Keratinocyte (primary cell): ENCODE results near the gene ZNF860. TPM values are rescaled to one million over a fixed set of nuclear protein-coding genes. Genes with fewer than 3 reads are reported as not detected.

Source experiments
- DNase-seq: peaks from one replicate; pipeline ENCODE4 v3.0.0-alpha.2; 2011; ENCODE audit warnings: low read depth, missing footprints, low spot score
- FAIRE-seq: peaks from 2 replicates; lab custom pipeline; 2011; peaks lifted over from hg19 to GRCh38; lab: Jason Lieb, UNC
- H2AFZ ChIP-seq: 2 replicates; pipeline ENCODE4 v1.6.0; 2012; ENCODE audit warnings: low read length, control low read depth, inconsistent platforms; ENCODE audit not compliant: control insufficient read depth
- H3K27ac ChIP-seq: 2 replicates; pipeline ENCODE4 v1.5.1; 2011; ENCODE audit warnings: low read length; ENCODE audit not compliant: control insufficient read depth, insufficient read depth
- H3K27me3 ChIP-seq: 3 replicates; pipeline ENCODE4 v1.6.0; 2011; ENCODE audit warnings: low read length; ENCODE audit not compliant: control insufficient read depth, insufficient read depth; ENCODE audit errors: extremely low read depth
- H3K36me3 ChIP-seq, 2 experiments: 2 replicates in 1 of 2; 3 replicates in 1 of 2; pipeline ENCODE4 v1.5.1; 2011; ENCODE audit warnings: low read length in 2 of 2, mild to moderate bottlenecking in 1 of 2; ENCODE audit not compliant: control insufficient read depth in 2 of 2, insufficient read depth in 2 of 2; ENCODE audit errors: extremely low read depth in 1 of 2
- H3K4me1 ChIP-seq: 3 replicates; pipeline ENCODE4 v1.5.1; 2011; ENCODE audit warnings: low read length; ENCODE audit not compliant: control insufficient read depth, insufficient read depth; ENCODE audit errors: extremely low read depth
- H3K4me2 ChIP-seq: 3 replicates; pipeline ENCODE4 v1.6.0; 2011; ENCODE audit warnings: low read depth, low read length; ENCODE audit not compliant: control insufficient read depth, insufficient read depth; ENCODE audit errors: extremely low read depth
- H3K4me3 ChIP-seq, 3 experiments: fragments of 200-600 bp in 1 of 3; sonication (generic) in 1 of 3; 2 replicates in 2 of 3; 3 replicates in 1 of 3; pipeline ENCODE4 v1.5.1; 2011 to 2016; ENCODE audit warnings: low read length in 3 of 3, mild to moderate bottlenecking in 3 of 3, control low read depth in 2 of 3, inconsistent platforms in 1 of 3, low read depth in 1 of 3, mixed read lengths in 1 of 3, mixed run types in 1 of 3, moderate library complexity in 1 of 3; ENCODE audit not compliant: control insufficient read depth in 2 of 3, insufficient read depth in 2 of 3; ENCODE audit errors: extremely low read depth in 1 of 3
- H3K79me2 ChIP-seq: 2 replicates; pipeline ENCODE4 v1.6.0; 2012; ENCODE audit warnings: low read length; ENCODE audit not compliant: control insufficient read depth, insufficient read depth
- H3K9ac ChIP-seq: 3 replicates; pipeline ENCODE4 v1.6.0; 2011; ENCODE audit warnings: low read length; ENCODE audit not compliant: control insufficient read depth, insufficient read depth; ENCODE audit errors: extremely low read depth
- H3K9me1 ChIP-seq: 3 replicates; pipeline ENCODE4 v1.6.0; 2011; ENCODE audit warnings: low read length; ENCODE audit not compliant: control insufficient read depth, insufficient read depth; ENCODE audit errors: extremely low read depth
- H3K9me3 ChIP-seq: 2 replicates; pipeline ENCODE4 v1.5.1; 2012; ENCODE audit warnings: low read depth, low read length; ENCODE audit not compliant: control insufficient read depth
- H4K20me1 ChIP-seq: 3 replicates; pipeline ENCODE4 v1.6.0; 2011; ENCODE audit warnings: low read length; ENCODE audit not compliant: control insufficient read depth, insufficient read depth; ENCODE audit errors: extremely low read depth
- CTCF ChIP-seq, 3 experiments: IDR thresholded peaks in 1 of 3; conservative IDR thresholded peaks in 1 of 3; optimal IDR thresholded peaks in 1 of 3; 2 replicates in 2 of 3; 3 replicates in 1 of 3; pipeline versions ENCODE3 to v1.5.1; 2011; ENCODE audit warnings: low read length in 3 of 3, mild to moderate bottlenecking in 3 of 3, moderate library complexity in 2 of 3, control low read depth in 1 of 3, inconsistent platforms in 1 of 3; ENCODE audit not compliant: insufficient read depth in 2 of 3; ENCODE audit errors: extremely low read depth in 1 of 3
- EZH2 ChIP-seq: IDR thresholded peaks from one replicate; pipeline ENCODE4 v1.6.1; 2012; ENCODE audit warnings: inconsistent platforms, mild to moderate bottlenecking, low read length, moderate library complexity
- dilution Hi-C: fragments of 300-500 bp; cut with MboI; formaldehyde crosslinking; loops from one replicate; pipeline ENCODE4 v1.7.0; 2020; ENCODE audit warnings: low sequenced_read_pairs; ENCODE audit not compliant: extremely low pct_ligation_motif_present
- polyA plus RNA-seq, 5 experiments: library from polyadenylated mRNA; depleted of rRNA in 3 of 5; stranded (reverse) in 3 of 5; stranded (forward) in 1 of 5; unstranded in 1 of 5; fragments of >200 nt; gene quantifications; 1 replicate in 1 of 5; 2 replicates in 3 of 5; 3 replicates in 1 of 5; pipeline versions ENCODE4 v1.2.1 to v1.2.3, GENCODE V29; 2011 to 2012; ENCODE audit warnings: missing spikeins in 2 of 5, low read depth in 1 of 5, low replicate concordance in 1 of 5

ZNF860 gene
- polyA plus RNA-seq, 1 donor (not counting 4 experiments of a cell fraction or from before 2014, with no cell fraction given): 10.3 TPM

GRCh38 chr3:31979001-31979697 is 2.4 kb upstream of the ZNF860 start:
- H3K27me3 ChIP-seq: no peaks in the 10 kb centered on the region
- TF ChIP-seq CTCF (optimal IDR thresholded peaks at IDR 0.05 in 1 of 3, IDR thresholded peaks at IDR 0.05 in 1 of 3, conservative IDR thresholded peaks at IDR 0.05 in 1 of 3; ENCODE audit: extremely low read depth in 1 of 3, insufficient read depth in 2 of 3, low read length in 3 of 3) (no peak), EZH2 (no peak)
- peaks cover 4% of the 10 kb centered on the region for H4K20me1 ChIP-seq
- H3K4me1 ChIP-seq: peaks cover 43% of the 10 kb centered on the region
- FAIRE-seq (no peak), DNase-seq (no peak)
- H3K36me3 ChIP-seq: peaks cover 7 to 38% of the 10 kb centered on the region in 2 experiments
- H3K9ac ChIP-seq: peak overlapping the region; percentile 84
- H3K9me3 ChIP-seq: no peaks in the 10 kb centered on the region
- peaks cover 5% of the 10 kb centered on the region for H3K9me1 ChIP-seq
- H3K79me2 ChIP-seq: peaks cover 87% of the 10 kb centered on the region
- H3K27ac ChIP-seq: peak overlapping the region; percentile 94
- dilution Hi-C loops: no loop called here
- H3K4me3 ChIP-seq: peak overlapping the region; percentile 81 to 95 (median 94)
- no peak overlapping the region for H2AFZ ChIP-seq
- peak overlapping the region; percentile 99 for H3K4me2 ChIP-seq

- Histone ChIP-seq H3K4me3 (peak overlapping the region; percentile 81 to 95 (median 94)), H3K9me1 (peaks cover 5% of the 10 kb centered on the region), H3K9ac (peak overlapping the region; percentile 84), H3K9me3 (no peaks in the 10 kb centered on the region), H3K27me3 (no peaks in the 10 kb centered on the region), H3K4me2 (peak overlapping the region; percentile 99), H3K36me3 (peaks cover 8 to 34% of the 10 kb centered on the region in 2 experiments), H3K27ac (peak overlapping the region; percentile 94), H3K4me1 (peaks cover 46% of the 10 kb centered on the region), H3K79me2 (peaks cover 78% of the 10 kb centered on the region), H4K20me1 (no peaks in the 10 kb centered on the region), H2AFZ (peak overlapping the region; percentile 20)
- DNase-seq: no peak
- dilution Hi-C loops: no loop called here
- TF ChIP-seq CTCF (optimal IDR thresholded peaks at IDR 0.05 in 1 of 3, IDR thresholded peaks at IDR 0.05 in 1 of 3, conservative IDR thresholded peaks at IDR 0.05 in 1 of 3; ENCODE audit: extremely low read depth in 1 of 3, insufficient read depth in 2 of 3, low read length in 3 of 3): peak in 2 of 3 experiments; percentile 26 to 30
- no peak for TF ChIP-seq EZH2
- FAIRE-seq: no peak
Measured at GRCh38 chr3:31980530-31981205, 882 bp upstream of the ZNF860 start.
